Karpas-422 (cell line): ENCODE results near the gene SUV39H1. TPM values are rescaled to one million over a fixed set of nuclear protein-coding genes. Genes with fewer than 3 reads are reported as not detected.

Experiments used
- DNase-seq: peaks from one replicate; pipeline ENCODE4 v3.0.0-alpha.2; 2015
- H2AFZ ChIP-seq: fragments of 200-600 bp; sonication (generic); 2 replicates; pipeline ENCODE4 v1.6.1; 2014; ENCODE audit warnings: antibody characterized with exemption, low read length, mixed read lengths
- H3K27ac ChIP-seq: fragments of 200-600 bp; sonication (generic); 2 replicates; pipeline ENCODE4 v1.5.1; 2014; ENCODE audit warnings: mild to moderate bottlenecking, low read length, moderate library complexity
- H3K27me3 ChIP-seq: fragments of 200-600 bp; sonication (generic); 2 replicates; pipeline ENCODE4 v1.6.1; 2014; ENCODE audit warnings: low read length, mixed read lengths
- H3K36me3 ChIP-seq: fragments of 200-600 bp; sonication (generic); 2 replicates; pipeline ENCODE4 v1.6.1; 2014; ENCODE audit warnings: low read length, mixed read lengths; ENCODE audit not compliant: insufficient read depth
- H3K4me1 ChIP-seq: fragments of 200-600 bp; sonication (generic); 2 replicates; pipeline ENCODE4 v1.6.1; 2014; ENCODE audit warnings: mild to moderate bottlenecking, low read length, mixed read lengths
- H3K4me2 ChIP-seq: fragments of 200-600 bp; sonication (generic); 2 replicates; pipeline ENCODE4 v1.6.1; 2014; ENCODE audit warnings: low read length, low read depth, mild to moderate bottlenecking; ENCODE audit not compliant: poor library complexity, severe bottlenecking
- H3K4me3 ChIP-seq: fragments of 200-600 bp; sonication (generic); 2 replicates; pipeline ENCODE4 v1.5.1; 2014; ENCODE audit warnings: mild to moderate bottlenecking, antibody characterized with exemption, low read length, mixed read lengths
- H3K79me2 ChIP-seq: fragments of 200-600 bp; sonication (generic); 2 replicates; pipeline ENCODE4 v1.6.1; 2014; ENCODE audit warnings: mild to moderate bottlenecking, low read length, mixed read lengths
- H3K9ac ChIP-seq: fragments of 200-600 bp; sonication (generic); 2 replicates; pipeline ENCODE4 v1.6.0; 2014; ENCODE audit warnings: low read length
- H3K9me2 ChIP-seq: fragments of 200-600 bp; sonication (generic), shearing (Covaris generic); replicated peaks from 2 replicates; pipeline ENCODE4 v1.6.0; 2014; ENCODE audit warnings: mild to moderate bottlenecking, low read length, moderate library complexity; ENCODE audit not compliant: insufficient read depth
- H3K9me3 ChIP-seq: fragments of 300-700, 200-600 bp; sonication (generic); 2 replicates; pipeline ENCODE4 v1.6.1; 2014; ENCODE audit warnings: low read length, mixed read lengths
- H4K20me1 ChIP-seq: fragments of 200-600 bp; sonication (generic); 2 replicates; pipeline ENCODE4 v1.6.1; 2014; ENCODE audit warnings: mild to moderate bottlenecking, antibody characterized with exemption, low read length, low read depth; ENCODE audit not compliant: insufficient read depth
- total RNA-seq: library from RNA; depleted of rRNA; stranded (reverse); fragments of >200 nt; shearing (Covaris generic); gene quantifications from 2 replicates; pipeline ENCODE4 v1.2.3, GENCODE V29; 2014; ENCODE audit warnings: low replicate concordance

Gene SUV39H1
- total RNA-seq, 1 experiment from 2014 or later, result 9.5 TPM

DNA sequence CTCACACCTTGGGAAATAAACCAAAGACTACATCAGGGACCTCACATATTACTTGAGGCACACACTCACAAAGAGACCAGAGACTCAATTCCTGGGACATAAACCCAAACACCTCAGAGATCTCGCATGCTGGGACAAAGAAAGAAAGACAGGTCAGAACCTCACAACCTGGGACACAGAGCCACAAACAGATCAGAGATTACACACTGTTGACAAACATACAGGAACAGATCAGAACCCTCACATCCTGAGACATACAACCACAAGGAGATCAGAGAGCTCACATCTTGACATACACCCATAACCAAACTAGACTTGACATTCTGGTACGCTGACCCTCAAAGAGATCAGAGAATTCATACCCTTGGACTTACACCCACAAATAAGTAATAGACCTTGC lies 17.3 kb downstream of the SUV39H1 start:
- no peaks in the 10 kb centered on the region for H3K9me2 ChIP-seq
- H3K4me3 ChIP-seq, result no peak overlapping the region
- no peak overlapping the region for H3K27ac ChIP-seq
- H2AFZ ChIP-seq, result no peak overlapping the region
- peaks cover 10% of the 10 kb centered on the region for H3K4me1 ChIP-seq
- H3K79me2 ChIP-seq, result no peaks in the 10 kb centered on the region
- DNase-seq, result no peak
- H3K36me3 ChIP-seq, result no peaks in the 10 kb centered on the region
- no peaks in the 10 kb centered on the region for H3K9me3 ChIP-seq
- H3K4me2 ChIP-seq, result no peak overlapping the region
- H3K27me3 ChIP-seq, result no peaks in the 10 kb centered on the region
- H3K9ac ChIP-seq, result no peak overlapping the region
- no peaks in the 10 kb centered on the region for H4K20me1 ChIP-seq

DNA sequence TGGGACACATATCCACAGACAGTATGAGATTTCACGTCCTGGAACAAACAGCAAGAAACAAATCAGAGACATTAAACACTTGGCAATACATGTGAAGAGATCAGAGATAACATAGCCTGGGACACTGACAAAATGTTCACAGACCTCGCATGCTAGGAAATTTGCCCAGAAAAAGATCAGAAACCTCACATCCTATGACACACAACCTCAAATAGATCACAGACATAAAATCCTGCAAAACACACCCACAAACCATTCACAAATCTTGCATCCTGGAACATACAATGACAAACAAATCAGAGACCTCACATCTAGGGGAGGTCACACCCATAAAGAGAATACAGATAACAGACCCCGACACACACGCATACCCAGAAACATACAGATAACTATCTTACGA lies 18.0 kb downstream of the SUV39H1 start:
- Histone ChIP-seq H3K4me2 (no peak overlapping the region), H3K9ac (no peak overlapping the region), H2AFZ (no peak overlapping the region), H4K20me1 (no peaks in the 10 kb centered on the region), H3K79me2 (no peaks in the 10 kb centered on the region), H3K27me3 (no peaks in the 10 kb centered on the region), H3K27ac (no peak overlapping the region), H3K4me3 (no peak overlapping the region), H3K4me1 (peaks cover 10% of the 10 kb centered on the region), H3K9me3 (no peaks in the 10 kb centered on the region), H3K9me2 (no peaks in the 10 kb centered on the region), H3K36me3 (no peaks in the 10 kb centered on the region)
- no peak for DNase-seq

DNA sequence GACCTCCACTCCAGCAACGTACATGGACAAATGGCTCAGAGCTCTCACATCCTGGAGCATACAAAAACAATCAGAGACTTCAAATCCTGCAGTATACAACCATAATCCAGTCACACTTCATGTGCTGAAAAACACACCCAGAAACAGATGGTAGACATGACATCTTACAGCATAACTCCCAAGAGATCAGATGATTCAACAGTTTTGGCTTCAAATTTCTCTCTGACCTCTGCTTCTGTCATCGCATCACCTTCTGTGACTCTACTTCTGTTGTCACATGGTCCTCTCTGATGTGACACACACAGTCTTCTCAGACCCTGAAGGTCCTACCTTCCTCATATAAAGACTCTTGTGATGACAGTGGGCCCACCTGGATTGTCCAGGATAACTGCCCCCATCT lies 18.5 kb downstream of the SUV39H1 start:
- Histone ChIP-seq H3K4me2 (no peak overlapping the region), H3K27me3 (no peaks in the 10 kb centered on the region), H3K4me3 (no peak overlapping the region), H4K20me1 (no peaks in the 10 kb centered on the region), H2AFZ (no peak overlapping the region), H3K79me2 (no peaks in the 10 kb centered on the region), H3K9me3 (no peaks in the 10 kb centered on the region), H3K4me1 (peaks cover 10% of the 10 kb centered on the region), H3K9ac (no peak overlapping the region), H3K9me2 (no peaks in the 10 kb centered on the region), H3K27ac (no peak overlapping the region), H3K36me3 (no peaks in the 10 kb centered on the region)
- DNase-seq, result no peak

DNA sequence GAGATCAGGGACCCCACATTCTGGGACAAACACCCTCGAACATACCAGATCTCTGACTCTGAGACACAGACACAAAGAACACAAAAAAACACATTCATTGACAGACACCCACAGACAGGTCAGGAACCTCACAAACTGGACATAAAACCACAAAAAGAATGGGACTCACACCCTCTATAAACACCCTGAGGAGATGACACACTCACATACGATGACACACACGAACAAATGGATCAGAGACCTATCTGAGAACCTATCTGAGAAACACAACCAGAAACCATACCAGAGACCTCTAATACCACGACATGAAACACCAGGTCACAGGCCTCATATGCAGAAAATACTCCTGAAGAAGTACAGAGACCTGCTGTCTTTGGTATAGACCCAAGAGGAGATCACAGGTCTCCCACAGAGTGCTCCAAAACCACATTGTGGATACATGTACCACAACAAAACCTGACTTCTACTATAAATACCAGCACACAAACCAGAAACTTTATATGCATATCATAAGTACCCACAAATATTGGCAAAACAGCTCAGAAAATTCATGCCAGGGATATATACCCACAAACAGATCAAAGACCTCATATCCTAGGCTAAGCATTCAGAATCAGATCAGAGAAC lies 19.5 kb downstream of the SUV39H1 start:
- Histone ChIP-seq H3K36me3 (no peaks in the 10 kb centered on the region), H3K9me2 (no peaks in the 10 kb centered on the region), H3K9me3 (no peaks in the 10 kb centered on the region), H3K9ac (no peak overlapping the region), H3K4me2 (no peak overlapping the region), H3K4me1 (peaks cover 10% of the 10 kb centered on the region), H2AFZ (no peak overlapping the region), H3K79me2 (no peaks in the 10 kb centered on the region), H3K27me3 (no peaks in the 10 kb centered on the region), H3K27ac (no peak overlapping the region), H4K20me1 (no peaks in the 10 kb centered on the region), H3K4me3 (no peak overlapping the region)
- DNase-seq, result no peak

DNA sequence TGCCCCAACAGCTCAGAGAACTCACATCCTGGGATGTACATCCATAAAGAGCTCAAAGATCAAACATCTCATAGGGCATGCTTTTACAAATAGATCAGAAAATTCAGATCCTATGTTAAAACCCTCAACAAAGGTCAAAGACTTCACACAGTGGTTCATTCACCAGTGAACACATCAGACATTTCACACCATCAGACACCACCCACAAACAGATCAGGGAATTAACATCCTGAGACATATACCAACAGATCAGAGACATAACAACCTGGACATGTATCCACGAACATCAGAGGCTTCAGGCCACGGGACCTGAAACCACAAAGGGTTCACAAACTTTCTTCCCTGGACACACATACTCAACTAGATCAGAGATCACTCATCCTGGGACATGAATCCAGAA lies 23.4 kb downstream of the SUV39H1 start:
- H3K27me3 ChIP-seq, result no peaks in the 10 kb centered on the region
- DNase-seq, result no peak
- no peaks in the 10 kb centered on the region for H4K20me1 ChIP-seq
- no peak overlapping the region for H3K4me3 ChIP-seq
- no peaks in the 10 kb centered on the region for H3K79me2 ChIP-seq
- peaks cover 4% of the 10 kb centered on the region for H3K4me1 ChIP-seq
- no peaks in the 10 kb centered on the region for H3K36me3 ChIP-seq
- H3K27ac ChIP-seq, result no peak overlapping the region
- H3K9me2 ChIP-seq, result no peaks in the 10 kb centered on the region
- no peak overlapping the region for H3K9ac ChIP-seq
- no peak overlapping the region for H3K4me2 ChIP-seq
- no peaks in the 10 kb centered on the region for H3K9me3 ChIP-seq
- no peak overlapping the region for H2AFZ ChIP-seq

DNA sequence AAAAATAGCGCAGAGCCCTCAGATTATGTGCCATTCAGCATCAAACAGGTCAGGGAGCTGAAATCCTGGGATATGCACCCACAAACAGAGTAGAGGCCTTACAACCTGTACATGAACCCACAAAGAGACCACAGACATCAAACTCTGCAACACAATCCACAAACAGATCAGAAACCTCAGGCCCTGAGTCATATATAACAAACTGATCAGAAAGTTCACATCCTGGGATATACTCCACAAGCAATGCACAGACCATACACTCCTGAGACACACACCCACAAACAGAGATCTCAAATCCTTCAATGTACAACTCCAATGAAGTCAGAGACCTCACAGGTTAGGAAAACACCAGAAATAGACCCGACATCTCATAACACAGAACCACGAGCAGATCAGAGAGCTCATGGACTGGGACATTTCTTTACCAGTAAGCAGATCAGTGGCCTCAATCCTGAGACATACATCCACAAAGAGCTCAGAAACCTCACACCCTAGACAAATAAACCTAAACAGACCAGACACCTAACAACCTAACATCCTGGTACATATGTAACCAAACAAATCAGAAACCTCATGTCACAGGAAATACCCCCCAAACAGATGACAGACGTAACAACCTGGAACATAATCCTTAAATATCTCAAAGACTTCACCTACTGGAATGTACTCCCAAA lies 24.2 kb downstream of the SUV39H1 start:
- Histone ChIP-seq H3K27me3 (no peaks in the 10 kb centered on the region), H3K79me2 (no peaks in the 10 kb centered on the region), H3K9me2 (no peaks in the 10 kb centered on the region), H3K4me3 (no peak overlapping the region), H3K9ac (no peak overlapping the region), H3K27ac (no peak overlapping the region), H3K4me1 (no peaks in the 10 kb centered on the region), H3K36me3 (no peaks in the 10 kb centered on the region), H4K20me1 (no peaks in the 10 kb centered on the region), H3K4me2 (no peak overlapping the region), H3K9me3 (no peaks in the 10 kb centered on the region), H2AFZ (no peak overlapping the region)
- DNase-seq, result no peak

DNA sequence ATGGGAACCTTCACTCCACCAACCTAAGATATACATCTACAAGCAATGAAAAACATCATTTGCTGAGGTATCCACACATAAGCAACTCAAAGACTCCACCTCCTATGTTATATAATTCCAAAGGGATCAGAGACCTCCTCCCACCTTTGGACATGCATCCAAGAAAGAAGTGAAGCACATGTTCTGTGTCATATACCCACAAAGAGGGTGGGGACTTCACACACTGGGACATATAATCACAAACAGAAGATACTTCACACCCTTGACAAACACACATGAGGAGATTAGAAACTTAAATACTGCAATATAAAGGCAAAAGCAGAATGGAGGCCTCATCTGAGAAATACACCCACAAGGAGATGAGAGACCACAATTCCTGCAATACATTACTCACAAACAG lies 25.4 kb downstream of the SUV39H1 start:
- Histone ChIP-seq H3K27me3 (no peaks in the 10 kb centered on the region), H3K79me2 (no peaks in the 10 kb centered on the region), H2AFZ (no peak overlapping the region), H3K27ac (no peak overlapping the region), H3K4me2 (no peak overlapping the region), H3K9me2 (no peaks in the 10 kb centered on the region), H3K9ac (no peak overlapping the region), H3K9me3 (no peaks in the 10 kb centered on the region), H3K4me1 (no peaks in the 10 kb centered on the region), H4K20me1 (no peaks in the 10 kb centered on the region), H3K4me3 (no peak overlapping the region), H3K36me3 (no peaks in the 10 kb centered on the region)
- no peak for DNase-seq

DNA sequence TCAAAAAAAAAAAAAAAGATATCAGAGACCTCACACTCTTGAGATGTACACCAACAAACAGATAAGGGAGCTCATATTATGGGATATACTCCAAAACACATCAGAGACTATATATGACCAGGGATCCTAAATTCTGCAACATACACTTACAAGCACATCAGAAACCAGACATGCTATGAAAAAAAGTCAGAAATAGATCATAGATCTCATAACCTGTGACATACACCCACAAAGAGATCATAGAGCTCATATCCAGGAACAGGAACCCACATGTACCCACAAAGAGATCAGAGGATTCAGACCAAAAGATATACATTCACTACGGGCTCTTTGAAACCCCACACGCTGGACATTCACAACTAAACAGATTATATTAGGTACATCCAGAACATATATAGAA lies 30.1 kb downstream of the SUV39H1 start:
- Histone ChIP-seq H3K27ac (no peak overlapping the region), H3K36me3 (no peaks in the 10 kb centered on the region), H3K9me3 (no peaks in the 10 kb centered on the region), H3K4me1 (peaks cover 5% of the 10 kb centered on the region), H3K4me2 (no peak overlapping the region), H2AFZ (no peak overlapping the region), H3K9ac (no peak overlapping the region), H3K4me3 (no peak overlapping the region), H3K79me2 (no peaks in the 10 kb centered on the region), H3K9me2 (no peaks in the 10 kb centered on the region), H4K20me1 (no peaks in the 10 kb centered on the region), H3K27me3 (no peaks in the 10 kb centered on the region)
- DNase-seq, result no peak
